ACC112 (cell line): ENCODE results near the gene TCHH.

ENCODE experiments used
- H2AFZ ChIP-seq: fragments of 200-600 bp; sonication (generic); one replicate; pipeline ENCODE4 v1.6.0; 2017; ENCODE audit warnings: antibody characterized with exemption, low read length; ENCODE audit not compliant: unreplicated experiment
- H3K27ac ChIP-seq: fragments of 200-600 bp; sonication (generic); 2 replicates; pipeline ENCODE4 v1.5.1; 2014; ENCODE audit warnings: low read depth, mild to moderate bottlenecking, antibody characterized with exemption, low read length, moderate library complexity
- H3K27me3 ChIP-seq: fragments of 200-600 bp; sonication (generic); 2 replicates; pipeline ENCODE4 v1.6.1; 2014; ENCODE audit warnings: mild to moderate bottlenecking, antibody characterized with exemption, low read length, moderate library complexity, mixed read lengths; ENCODE audit not compliant: insufficient read depth
- H3K36me3 ChIP-seq: fragments of 200-600 bp; sonication (generic); 2 replicates; pipeline ENCODE4 v1.6.1; 2016; ENCODE audit warnings: mild to moderate bottlenecking, antibody characterized with exemption, low read length, moderate library complexity, mixed read lengths; ENCODE audit not compliant: insufficient read depth
- H3K4me1 ChIP-seq: fragments of 200-600 bp; sonication (generic); one replicate; pipeline ENCODE4 v1.6.1; 2016; ENCODE audit warnings: low read length, mixed read lengths; ENCODE audit not compliant: insufficient read depth, unreplicated experiment, control insufficient read depth
- H3K4me3 ChIP-seq: fragments of 200-600 bp; sonication (generic); 2 replicates; pipeline ENCODE4 v1.5.1; 2014; ENCODE audit warnings: mild to moderate bottlenecking, low read depth, low read length
- H3K79me2 ChIP-seq: fragments of 200-600 bp; sonication (generic); one replicate; pipeline ENCODE4 v1.6.0; 2016; ENCODE audit warnings: low read length; ENCODE audit not compliant: control insufficient read depth, unreplicated experiment, insufficient read depth

TCHH gene

DNA sequence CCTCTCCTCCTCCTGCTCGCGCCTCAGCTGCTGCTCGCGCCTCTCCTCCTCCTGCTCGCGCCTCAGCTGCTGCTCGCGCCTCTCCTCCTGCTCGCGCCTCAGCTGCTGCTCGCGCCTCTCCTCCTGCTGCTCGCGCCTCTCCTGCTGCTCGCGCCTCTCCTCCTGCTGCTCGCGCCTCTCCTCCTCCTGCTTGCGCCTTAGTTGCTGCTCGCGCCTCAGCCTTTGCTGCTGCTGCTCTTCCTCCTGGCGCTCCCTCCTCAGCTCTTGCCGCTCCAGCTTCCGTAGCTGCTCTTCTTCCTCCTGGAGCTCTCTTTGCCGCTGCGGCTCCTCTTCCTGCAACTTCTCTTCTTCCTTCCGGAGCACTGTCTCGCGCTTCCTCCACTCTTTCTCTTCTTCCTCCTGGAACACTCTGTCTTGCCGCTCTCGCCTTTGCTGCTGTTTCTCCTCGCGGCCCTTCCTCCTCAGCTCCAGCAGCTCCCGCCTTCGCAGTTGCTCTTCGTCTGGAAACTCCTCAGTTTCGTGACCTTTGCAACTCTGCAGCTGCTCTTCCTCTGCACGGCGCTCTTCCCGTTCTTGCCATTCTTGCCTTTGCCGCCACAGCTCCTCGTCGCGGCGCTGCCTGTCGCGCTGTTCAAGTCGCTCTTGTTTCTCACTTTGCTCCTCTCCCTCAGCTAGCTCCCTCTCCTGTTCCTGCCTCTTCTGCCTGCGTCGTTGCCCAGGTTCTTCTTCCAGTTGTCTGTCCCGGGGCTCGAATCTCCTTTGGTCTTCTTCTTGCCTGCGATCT lies 3.0 kb downstream of the TCHH start:
- Histone ChIP-seq H3K4me3 (peak overlapping the region; percentile 70), H3K79me2 (no peaks in the 10 kb centered on the region), H3K4me1 (peaks cover 4% of the 10 kb centered on the region), H3K27ac (no peak overlapping the region), H3K27me3 (peaks cover 89% of the 10 kb centered on the region), H2AFZ (peak overlapping the region; percentile 16), H3K36me3 (no peaks in the 10 kb centered on the region)

DNA sequence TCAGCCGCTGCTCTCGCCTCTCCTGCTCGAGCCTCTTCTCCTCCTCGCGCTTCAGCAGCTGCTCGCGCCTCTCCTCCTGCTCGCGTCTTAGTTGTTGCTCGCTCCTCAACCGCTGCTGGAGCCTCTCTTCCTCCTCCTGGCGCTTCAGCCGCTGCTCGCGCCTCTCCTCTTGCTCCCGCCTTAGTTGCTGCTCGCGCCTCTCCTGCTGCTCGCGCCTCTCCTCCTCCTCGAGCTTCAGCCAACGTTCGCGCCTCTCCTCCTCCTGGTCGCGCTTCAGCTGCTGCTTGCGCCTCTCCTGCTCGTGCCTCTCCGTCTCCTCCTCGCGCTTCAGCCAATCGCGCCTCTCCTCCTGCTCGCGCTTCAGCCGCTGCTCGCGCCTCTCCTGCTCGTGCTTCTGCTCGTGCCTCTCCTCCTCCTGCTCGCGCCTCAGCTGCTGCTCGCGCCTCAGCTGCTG lies 3.7 kb downstream of the TCHH start:
- Histone ChIP-seq H3K4me1 (peaks cover 4% of the 10 kb centered on the region), H3K27ac (no peak overlapping the region), H2AFZ (peak overlapping the region; percentile 66), H3K79me2 (no peaks in the 10 kb centered on the region), H3K4me3 (peak overlapping the region; percentile 79), H3K36me3 (no peaks in the 10 kb centered on the region), H3K27me3 (peaks cover 89% of the 10 kb centered on the region)

DNA sequence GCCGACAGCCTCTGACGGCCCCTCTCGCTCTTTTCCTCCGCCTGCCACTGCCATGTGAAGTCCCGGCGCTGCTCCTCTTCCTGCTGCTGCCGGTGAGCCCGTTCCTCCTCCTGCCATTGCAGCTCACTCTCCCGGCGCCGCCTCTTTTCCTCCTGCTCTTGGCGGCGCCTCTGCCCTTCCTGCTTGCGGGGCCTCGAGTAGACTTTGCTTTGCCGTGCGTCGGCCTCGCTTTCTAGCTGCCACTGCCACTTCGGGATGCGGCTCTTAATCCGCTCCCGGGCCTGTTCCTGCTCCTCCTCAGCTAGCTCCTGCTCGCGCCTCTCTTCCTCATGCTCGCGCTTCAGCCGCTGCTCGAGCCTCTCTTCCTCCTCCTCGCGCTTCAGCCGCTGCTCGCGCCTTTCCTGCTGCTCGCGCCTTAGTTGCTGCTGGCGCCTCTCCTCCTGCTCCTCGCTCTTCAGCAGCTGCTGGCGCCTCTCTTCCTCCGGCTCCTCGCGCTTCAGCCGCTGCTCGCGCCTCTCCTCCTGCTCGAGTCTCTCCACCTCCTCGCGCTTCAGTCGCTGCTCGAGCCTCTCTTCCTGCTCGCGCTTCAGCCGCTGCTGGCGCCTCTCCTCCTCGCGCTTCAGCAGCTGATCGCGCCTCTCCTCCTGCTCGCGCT lies 4.3 kb downstream of the TCHH start:
- H3K4me1 ChIP-seq, result peaks cover 4% of the 10 kb centered on the region
- H3K27ac ChIP-seq, result no peak overlapping the region

DNA sequence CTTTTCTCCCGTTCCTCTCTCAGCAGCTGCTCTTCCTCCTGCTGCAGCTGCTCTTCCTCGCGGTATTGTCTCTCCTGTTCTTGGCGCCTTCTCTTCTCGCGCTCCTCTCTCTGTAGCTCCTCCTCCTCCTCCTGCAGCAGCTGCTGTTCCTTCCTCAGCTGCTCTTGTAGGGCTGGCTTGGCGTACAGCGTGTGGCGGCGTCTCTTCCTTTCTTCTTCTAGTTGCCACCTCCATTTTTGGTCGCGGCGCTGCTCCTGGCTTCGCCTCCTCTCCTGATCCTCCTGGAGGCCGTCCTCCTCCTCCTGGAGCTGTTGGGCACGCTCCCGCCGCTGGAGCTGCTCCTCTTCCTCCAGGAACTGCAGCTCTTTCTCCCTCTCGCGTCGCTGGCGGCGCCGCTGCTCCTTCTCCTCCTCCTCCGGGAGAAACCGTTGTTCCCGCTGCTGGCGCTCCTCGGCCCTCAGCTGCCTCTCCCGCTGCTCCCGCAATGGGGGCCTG lies 4.8 kb downstream of the TCHH start:
- no peaks in the 10 kb centered on the region for H3K36me3 ChIP-seq
- no peaks in the 10 kb centered on the region for H3K79me2 ChIP-seq
- peaks cover 4% of the 10 kb centered on the region for H3K4me1 ChIP-seq
- H3K4me3 ChIP-seq, result peak overlapping the region; percentile 79
- H3K27ac ChIP-seq, result no peak overlapping the region
- H3K27me3 ChIP-seq, result peaks cover 90% of the 10 kb centered on the region
- H2AFZ ChIP-seq, result peak overlapping the region; percentile 66

More for the DNA sequence above, 4.3 kb downstream of the TCHH start:
- no peaks in the 10 kb centered on the region for H3K36me3 ChIP-seq
- peak overlapping the region; percentile 79 for H3K4me3 ChIP-seq
- H2AFZ ChIP-seq, result peak overlapping the region; percentile 66
- H3K27me3 ChIP-seq, result peaks cover 89% of the 10 kb centered on the region
- no peaks in the 10 kb centered on the region for H3K79me2 ChIP-seq

DNA sequence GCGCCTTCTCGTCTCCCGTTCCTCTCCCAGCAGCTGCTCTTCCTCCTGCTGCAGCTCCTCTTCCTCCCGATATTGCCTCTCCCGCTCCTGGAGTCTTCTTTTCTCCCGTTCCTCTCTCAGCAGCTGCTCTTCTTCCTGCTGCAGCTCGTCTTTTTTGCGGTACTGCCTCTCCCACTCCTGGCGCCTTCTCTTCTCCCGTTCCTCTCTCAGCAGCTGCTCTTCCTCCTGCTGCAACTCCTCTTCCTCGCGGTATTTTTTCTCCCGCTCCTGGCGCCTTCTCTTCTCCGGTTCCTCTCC lies 5.3 kb downstream of the TCHH start:
- Histone ChIP-seq H3K36me3 (no peaks in the 10 kb centered on the region), H3K27ac (no peak overlapping the region), H3K4me3 (peak overlapping the region; percentile 79), H3K79me2 (no peaks in the 10 kb centered on the region), H2AFZ (peak overlapping the region; percentile 2), H3K27me3 (peaks cover 90% of the 10 kb centered on the region), H3K4me1 (peaks cover 4% of the 10 kb centered on the region)

DNA sequence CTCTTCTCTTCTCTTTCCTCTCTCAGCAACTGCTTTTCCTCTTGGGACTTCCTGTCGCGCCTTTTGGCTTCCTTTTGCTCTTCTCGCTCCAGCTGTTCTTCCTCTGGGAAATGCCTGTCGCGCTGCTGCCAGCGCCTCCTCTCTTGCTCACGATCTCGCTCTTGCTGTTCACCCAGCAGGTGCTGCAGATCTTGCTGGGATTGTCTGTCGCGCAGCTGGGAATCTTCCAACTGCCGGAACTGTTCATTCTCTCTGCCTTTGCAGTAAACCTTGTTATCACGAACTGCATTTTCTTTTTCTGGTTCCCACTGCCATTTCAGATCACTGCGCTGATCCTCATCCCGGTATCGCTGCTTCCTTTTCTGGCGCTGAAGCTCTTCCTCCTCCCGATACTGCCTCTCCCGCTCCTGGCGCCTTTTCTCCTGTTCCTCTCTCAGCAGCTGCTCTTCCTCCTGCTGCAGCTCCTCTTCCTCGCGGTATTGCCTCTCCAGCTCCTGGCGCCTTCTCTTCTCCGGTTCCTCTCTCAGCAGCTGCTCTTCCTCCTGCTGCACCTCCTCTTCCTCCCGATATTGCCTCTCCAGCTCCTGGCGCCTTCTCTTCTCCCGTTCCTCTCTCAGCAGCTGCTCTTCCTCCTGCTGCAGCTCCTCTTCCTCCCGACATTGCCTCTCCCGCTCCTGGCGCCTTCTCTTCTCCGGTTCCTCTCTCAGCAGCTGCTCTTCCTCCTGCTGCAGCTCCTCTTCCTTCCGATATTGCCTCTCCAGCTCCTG lies 5.8 kb downstream of the TCHH start:
- Histone ChIP-seq H3K4me3 (peak overlapping the region; percentile 79), H2AFZ (no peak overlapping the region)

DNA sequence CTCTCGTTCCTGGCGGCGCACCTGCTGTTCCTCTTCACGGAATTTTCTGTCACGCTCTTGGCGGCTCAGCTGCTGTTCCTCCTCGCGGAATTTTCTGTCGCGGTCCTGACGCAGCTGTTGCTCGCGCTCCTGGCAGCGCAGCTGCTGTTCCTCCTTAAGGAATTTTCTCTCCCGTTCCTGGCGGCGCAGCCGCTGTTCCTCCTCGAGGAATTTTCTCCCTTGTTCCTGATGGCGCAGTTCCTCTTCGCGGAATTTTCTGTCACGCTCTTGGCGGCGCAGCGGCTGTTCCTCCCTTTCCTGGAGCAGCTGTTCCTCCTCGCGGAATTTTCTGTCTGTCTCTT lies 6.4 kb downstream of the TCHH start:
- Histone ChIP-seq H3K79me2 (no peaks in the 10 kb centered on the region), H2AFZ (no peak overlapping the region), H3K27ac (no peak overlapping the region)

More for the DNA sequence above, 5.8 kb downstream of the TCHH start:
- H3K4me1 ChIP-seq, result peaks cover 4% of the 10 kb centered on the region
- no peak overlapping the region for H3K27ac ChIP-seq
- H3K27me3 ChIP-seq, result peaks cover 90% of the 10 kb centered on the region
- H3K79me2 ChIP-seq, result no peaks in the 10 kb centered on the region
- no peaks in the 10 kb centered on the region for H3K36me3 ChIP-seq

DNA sequence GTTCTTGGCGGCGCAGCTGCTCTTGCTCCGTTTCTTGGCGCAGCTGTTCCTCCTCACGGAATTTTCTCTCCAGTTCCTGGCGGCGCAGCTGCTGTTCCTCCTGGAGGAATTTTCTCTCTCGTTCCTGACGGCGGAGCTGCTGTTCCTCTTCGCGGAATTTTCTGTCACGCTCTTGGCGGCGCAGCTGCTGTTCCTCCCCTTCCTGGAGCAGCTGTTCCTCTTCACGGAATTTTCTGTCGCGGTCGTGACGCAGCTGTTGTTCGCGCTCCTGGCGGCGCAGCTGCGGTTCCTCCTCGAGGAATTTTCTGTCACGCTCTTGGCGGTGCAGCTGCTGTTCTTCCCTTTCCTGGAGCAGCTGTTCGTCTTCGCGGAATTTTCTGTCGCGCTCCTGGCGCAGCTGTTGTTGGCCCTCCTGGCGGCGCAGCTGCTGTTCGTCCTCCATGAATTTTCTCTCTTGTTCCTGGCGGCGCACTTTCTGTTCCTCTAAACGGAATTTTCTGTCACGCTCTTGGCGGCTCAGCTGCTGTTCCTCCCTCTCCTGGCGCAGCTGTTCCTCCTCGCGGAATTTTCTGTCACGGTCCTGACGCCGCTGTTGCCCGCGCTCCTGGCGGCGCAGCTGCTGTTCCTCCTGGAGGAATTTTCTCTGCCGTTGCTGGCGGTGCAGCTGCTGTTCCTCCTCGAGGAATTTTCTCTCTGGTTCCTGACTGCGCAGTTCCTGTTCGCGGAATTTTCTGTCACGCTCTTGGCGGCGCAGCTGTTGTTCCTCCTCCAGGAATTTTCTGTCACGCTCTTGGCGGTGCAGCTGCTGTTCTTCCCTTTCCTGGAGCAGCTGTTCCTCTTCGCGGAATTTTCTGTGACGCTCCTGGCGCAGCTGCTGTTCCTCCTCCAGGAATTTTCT lies 7.0 kb downstream of the TCHH start:
- Histone ChIP-seq H3K36me3 (no peaks in the 10 kb centered on the region), H3K4me3 (peak overlapping the region; percentile 66), H3K4me1 (peaks cover 4% of the 10 kb centered on the region), H2AFZ (peak overlapping the region; percentile 31), H3K79me2 (no peaks in the 10 kb centered on the region), H3K27me3 (peaks cover 90% of the 10 kb centered on the region), H3K27ac (no peak overlapping the region)

More for the DNA sequence above, 6.4 kb downstream of the TCHH start:
- peaks cover 4% of the 10 kb centered on the region for H3K4me1 ChIP-seq
- H3K4me3 ChIP-seq, result peak overlapping the region; percentile 79; the same call in 1 of the 2 replicates
- H3K27me3 ChIP-seq, result peaks cover 90% of the 10 kb centered on the region
- no peaks in the 10 kb centered on the region for H3K36me3 ChIP-seq

DNA sequence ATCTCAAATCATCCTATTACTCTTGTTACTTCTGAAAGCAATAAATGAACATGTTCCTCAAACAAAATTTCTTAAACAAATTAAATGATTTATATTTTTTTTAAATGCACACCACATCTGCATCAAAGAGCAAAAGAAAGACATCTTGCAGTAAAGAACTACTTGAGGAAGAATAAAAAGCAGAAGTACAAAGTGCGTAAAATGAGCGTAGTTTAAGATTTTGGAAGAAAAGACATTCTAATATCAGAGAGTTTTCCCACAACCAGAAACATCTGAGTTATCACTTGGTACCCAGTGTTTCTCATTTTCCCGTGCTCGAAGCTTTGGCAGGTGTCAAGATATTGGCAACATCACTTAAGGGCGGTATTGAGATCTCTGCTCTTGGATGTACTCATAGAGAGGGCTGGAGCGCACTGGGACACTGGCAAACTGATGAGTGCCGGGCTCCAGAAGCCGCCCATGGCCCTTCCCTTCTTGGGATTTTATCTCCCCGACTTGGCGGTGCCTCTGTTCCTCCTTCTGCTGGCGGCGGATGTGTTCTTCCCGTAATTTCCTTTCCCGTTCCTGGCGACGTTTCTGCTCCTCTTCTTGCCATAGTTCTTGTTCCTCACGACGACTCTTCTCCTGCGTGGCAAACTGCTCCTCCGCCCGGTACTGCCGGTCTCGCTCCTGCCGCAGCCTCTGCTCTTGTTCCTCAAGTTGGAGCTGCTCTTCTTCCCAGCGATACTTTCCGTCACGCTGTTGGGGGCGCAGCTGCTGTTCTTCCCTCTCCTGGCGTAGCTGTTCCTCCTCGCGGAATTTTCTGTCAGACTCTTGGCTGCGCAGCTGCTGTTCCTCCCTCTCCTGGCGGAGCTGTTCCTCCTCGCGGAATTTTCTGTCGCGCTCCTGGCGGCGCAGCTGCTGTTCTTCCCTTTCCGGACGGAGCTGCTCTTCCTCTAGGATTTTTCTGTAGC lies 7.9 kb downstream of the TCHH start:
- Histone ChIP-seq H3K79me2 (no peaks in the 10 kb centered on the region), H3K36me3 (no peaks in the 10 kb centered on the region), H3K27me3 (peaks cover 88% of the 10 kb centered on the region), H3K4me1 (no peaks in the 10 kb centered on the region), H2AFZ (peak overlapping the region; percentile 22), H3K27ac (no peak overlapping the region), H3K4me3 (peak overlapping the region; percentile 66)
